Nephron (organoid): Measurements from ENCODE around the gene FAM120B.

ENCODE experiments used
- H3K27ac Mint-ChIP-seq, 3 experiments: 2 replicates each; pipeline ENCODE4 v1.8.0; 2020; ENCODE audit warnings: mixed read lengths in 3 of 3, mild to moderate bottlenecking in 2 of 3, moderate library complexity in 1 of 3
- H3K27me3 Mint-ChIP-seq: 2 replicates; pipeline ENCODE4 v1.8.0; 2021; ENCODE audit warnings: low read depth, mild to moderate bottlenecking, moderate library complexity, mixed read lengths
- H3K36me3 Mint-ChIP-seq: 2 replicates; pipeline ENCODE4 v1.8.0; 2020; ENCODE audit warnings: low read depth, mixed read lengths
- H3K4me1 Mint-ChIP-seq: 2 replicates; pipeline ENCODE4 v1.8.0; 2020; ENCODE audit warnings: mixed read lengths
- H3K4me3 Mint-ChIP-seq, 3 experiments: 2 replicates each; pipeline ENCODE4 v1.8.0; 2020; ENCODE audit warnings: mild to moderate bottlenecking in 3 of 3, mixed read lengths in 3 of 3, moderate library complexity in 2 of 3
- H3K9me3 Mint-ChIP-seq: 2 replicates; pipeline ENCODE4 v1.8.0; 2020; ENCODE audit warnings: mixed read lengths
- TF ChIP-seq, protein P1 (sequence below), 3 experiments: fragments of 200-600 bp; sonication (generic); IDR thresholded peaks; one replicate each; pipeline ENCODE4 v1.5.0; 2021; ENCODE audit warnings: antibody characterized with exemption in 3 of 3; ENCODE audit not compliant: unreplicated experiment in 3 of 3

The FAM120B gene

DNA sequence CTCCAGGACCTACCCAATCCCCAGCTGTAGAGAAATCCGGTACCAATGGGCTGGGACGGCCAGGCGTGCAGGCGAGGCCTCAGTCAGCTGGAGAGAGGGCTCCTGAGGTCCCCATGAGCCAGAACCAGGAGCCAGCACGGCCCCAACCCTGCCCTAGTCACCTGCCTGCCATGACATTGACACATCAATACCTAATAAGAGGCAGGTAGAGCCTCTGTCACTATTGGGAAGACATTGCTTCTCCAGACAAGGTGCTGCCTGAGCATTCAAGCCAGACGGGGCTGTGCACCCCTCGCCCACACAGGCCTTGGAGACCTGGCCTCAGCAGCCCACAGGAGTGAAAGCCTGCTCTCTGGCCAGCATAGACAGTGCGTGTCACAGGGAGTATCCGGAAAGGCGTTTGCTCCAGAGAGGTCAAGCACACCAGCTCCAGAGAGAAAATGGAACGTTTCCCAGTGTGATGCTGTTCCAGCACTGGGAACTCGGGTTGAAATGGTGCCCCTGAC lies 19.1 kb upstream of the FAM120B start:
- Mint-ChIP-seq H3K27ac (peak overlapping the region in 1 of 3 experiments; percentile 63), H3K4me3 (peak overlapping the region; percentile 75 to 89 (median 87)), H3K27me3 (peaks cover 65% of the 10 kb centered on the region), H3K4me1 (peaks cover 51% of the 10 kb centered on the region), H3K36me3 (peaks cover 9% of the 10 kb centered on the region), H3K9me3 (no peaks in the 10 kb centered on the region)
- TF ChIP-seq, protein P1, sequence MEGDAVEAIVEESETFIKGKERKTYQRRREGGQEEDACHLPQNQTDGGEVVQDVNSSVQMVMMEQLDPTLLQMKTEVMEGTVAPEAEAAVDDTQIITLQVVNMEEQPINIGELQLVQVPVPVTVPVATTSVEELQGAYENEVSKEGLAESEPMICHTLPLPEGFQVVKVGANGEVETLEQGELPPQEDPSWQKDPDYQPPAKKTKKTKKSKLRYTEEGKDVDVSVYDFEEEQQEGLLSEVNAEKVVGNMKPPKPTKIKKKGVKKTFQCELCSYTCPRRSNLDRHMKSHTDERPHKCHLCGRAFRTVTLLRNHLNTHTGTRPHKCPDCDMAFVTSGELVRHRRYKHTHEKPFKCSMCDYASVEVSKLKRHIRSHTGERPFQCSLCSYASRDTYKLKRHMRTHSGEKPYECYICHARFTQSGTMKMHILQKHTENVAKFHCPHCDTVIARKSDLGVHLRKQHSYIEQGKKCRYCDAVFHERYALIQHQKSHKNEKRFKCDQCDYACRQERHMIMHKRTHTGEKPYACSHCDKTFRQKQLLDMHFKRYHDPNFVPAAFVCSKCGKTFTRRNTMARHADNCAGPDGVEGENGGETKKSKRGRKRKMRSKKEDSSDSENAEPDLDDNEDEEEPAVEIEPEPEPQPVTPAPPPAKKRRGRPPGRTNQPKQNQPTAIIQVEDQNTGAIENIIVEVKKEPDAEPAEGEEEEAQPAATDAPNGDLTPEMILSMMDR (IDR thresholded peaks at IDR 0.05; ENCODE audit: unreplicated experiment in 3 of 3): no peak

DNA sequence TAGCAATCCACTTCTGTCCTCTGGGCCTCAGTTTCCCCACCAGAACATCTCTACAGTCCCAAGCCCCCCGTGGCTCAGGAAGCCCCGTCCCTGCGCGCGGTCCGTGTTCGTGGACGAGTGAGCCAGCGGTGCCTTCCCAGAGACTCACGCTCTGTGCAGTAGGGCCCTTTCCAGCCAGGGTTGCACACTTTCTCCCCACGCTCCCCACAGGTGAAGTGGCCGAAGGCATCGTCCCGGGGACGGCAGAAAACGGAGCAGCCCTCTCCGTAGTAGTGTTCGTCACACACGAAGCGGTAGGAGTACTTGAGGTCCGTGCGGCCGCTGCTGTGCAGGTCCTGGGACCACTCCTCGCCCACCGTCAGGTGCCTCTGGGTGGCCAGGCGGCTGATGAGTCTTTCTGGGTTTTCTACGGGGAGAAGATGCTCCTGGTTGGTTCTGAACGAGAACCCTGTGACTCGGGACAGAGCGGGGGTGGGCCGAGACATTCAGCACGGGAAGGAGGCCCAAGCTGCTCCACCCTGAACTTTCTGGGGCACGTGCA lies 18.4 kb upstream of the FAM120B start:
- Mint-ChIP-seq H3K4me1 (peaks cover 59% of the 10 kb centered on the region), H3K9me3 (no peaks in the 10 kb centered on the region), H3K4me3 (peak overlapping the region; percentile 75 to 89 (median 87)), H3K36me3 (peaks cover 4% of the 10 kb centered on the region), H3K27me3 (peaks cover 72% of the 10 kb centered on the region), H3K27ac (peak overlapping the region in 2 of 3 experiments; percentile 14 to 36)
- TF ChIP-seq, protein P1 (IDR thresholded peaks at IDR 0.05; ENCODE audit: unreplicated experiment in 3 of 3): no peak

DNA sequence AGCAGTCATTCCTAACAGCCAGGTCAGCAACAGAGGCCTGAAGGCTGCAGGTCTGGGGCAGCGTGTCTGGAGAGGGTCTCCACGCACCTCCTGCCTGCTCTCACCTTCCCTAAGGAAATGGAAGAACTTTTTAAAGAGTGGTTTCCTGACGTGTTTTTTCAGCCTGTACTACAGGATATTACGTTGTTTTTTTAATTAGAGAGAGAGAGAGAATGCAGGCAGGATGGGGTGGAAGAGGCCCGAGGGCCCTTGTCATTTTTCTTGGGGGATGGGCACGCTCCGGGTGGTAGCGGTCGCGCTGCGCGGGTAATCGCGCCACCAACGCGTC lies 17.7 kb upstream of the FAM120B start:
- H3K4me1 Mint-ChIP-seq: peaks cover 65% of the 10 kb centered on the region
- peaks cover 4% of the 10 kb centered on the region for H3K36me3 Mint-ChIP-seq
- H3K9me3 Mint-ChIP-seq: no peaks in the 10 kb centered on the region
- TF ChIP-seq, protein P1 (IDR thresholded peaks at IDR 0.05; ENCODE audit: unreplicated experiment in 3 of 3): no peak
- peaks cover 79% of the 10 kb centered on the region for H3K27me3 Mint-ChIP-seq
- H3K4me3 Mint-ChIP-seq: peak overlapping the region; percentile 75 to 89 (median 87)
- H3K27ac Mint-ChIP-seq: peak overlapping the region in 2 of 3 experiments; percentile 14 to 36

DNA sequence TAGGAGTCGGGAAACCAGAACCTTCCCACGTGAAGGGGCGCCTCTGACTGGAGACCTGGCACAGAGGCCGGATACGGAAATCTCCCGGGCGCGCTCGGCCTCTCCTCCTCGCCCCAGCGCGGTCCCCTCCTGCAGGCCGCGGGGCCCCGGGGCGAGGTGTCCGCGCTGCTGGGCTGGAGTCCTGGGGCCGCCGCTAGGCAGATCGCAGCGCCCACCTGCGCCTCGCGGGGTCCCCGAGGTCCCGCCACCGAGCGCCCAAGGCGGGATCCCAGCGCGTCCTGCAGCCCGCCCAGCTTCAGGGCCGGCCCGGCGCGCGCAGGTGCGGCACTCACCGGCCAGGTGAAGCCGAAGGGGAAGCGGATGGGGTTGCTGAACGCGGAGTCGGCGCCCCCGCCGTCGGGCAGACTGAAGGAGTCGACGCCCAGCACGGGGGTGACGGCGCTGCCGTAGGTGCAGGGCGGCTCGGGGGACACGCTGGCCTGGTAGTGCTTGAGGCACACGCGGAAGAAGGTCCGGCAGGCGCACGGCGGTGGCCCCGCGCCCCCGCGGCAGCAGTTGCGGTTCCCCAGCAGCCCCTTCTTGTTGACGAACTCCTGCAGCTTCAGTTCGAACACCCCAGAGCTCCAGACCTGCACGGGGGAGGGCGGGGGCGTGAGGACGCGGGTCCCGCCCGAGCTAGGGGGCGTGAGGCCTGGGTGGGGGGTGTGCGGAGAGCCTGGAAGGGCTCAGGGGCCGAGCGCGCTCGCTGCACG lies 17.2 kb upstream of the FAM120B start:
- H3K27me3 Mint-ChIP-seq: peaks cover 84% of the 10 kb centered on the region
- peaks cover 4% of the 10 kb centered on the region for H3K36me3 Mint-ChIP-seq
- peaks cover 71% of the 10 kb centered on the region for H3K4me1 Mint-ChIP-seq
- H3K4me3 Mint-ChIP-seq: peak overlapping the region; percentile 75 to 89 (median 87)
- H3K9me3 Mint-ChIP-seq: no peaks in the 10 kb centered on the region
- peak overlapping the region in 1 of 3 experiments; percentile 36 for H3K27ac Mint-ChIP-seq
- TF ChIP-seq, protein P1 (IDR thresholded peaks at IDR 0.05; ENCODE audit: unreplicated experiment in 3 of 3): no peak

DNA sequence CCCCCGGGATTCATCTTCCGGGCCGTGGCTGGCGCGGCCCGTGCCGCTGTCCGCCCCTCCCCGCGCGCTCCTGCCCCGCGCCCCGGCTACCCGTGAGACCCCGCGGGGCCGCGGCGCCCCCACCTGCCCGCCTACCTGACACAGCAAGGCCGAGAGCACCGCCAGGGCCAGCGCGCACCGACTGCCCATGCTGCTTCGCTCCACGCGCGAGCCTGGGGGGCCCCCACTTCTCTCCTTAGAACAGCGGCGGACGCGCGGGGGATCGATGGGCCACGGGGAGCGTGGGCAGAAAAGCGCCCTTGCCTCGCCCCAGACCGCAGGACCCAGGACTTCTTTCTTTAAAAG lies 16.6 kb upstream of the FAM120B start:
- Mint-ChIP-seq H3K36me3 (peaks cover 4% of the 10 kb centered on the region), H3K4me3 (peak overlapping the region; percentile 92 to 94 (median 93)), H3K9me3 (no peaks in the 10 kb centered on the region), H3K4me1 (peaks cover 74% of the 10 kb centered on the region), H3K27ac (no peak overlapping the region), H3K27me3 (peaks cover 84% of the 10 kb centered on the region)
- TF ChIP-seq, protein P1 (IDR thresholded peaks at IDR 0.05; ENCODE audit: unreplicated experiment in 3 of 3): no peak
